ENCODE measurements around the gene NKD2. TPM values are rescaled to one million over a fixed set of nuclear protein-coding genes. Genes with fewer than 3 reads are reported as not detected.

Gene NKD2
- total and polyA plus RNA-seq, 9 of the 15 experiments (the other 6 are each of a cell fraction or from before 2014, with no cell fraction given) = 0.09 to 0.64 (median 0.27) TPM; not detected in 5

- in situ Hi-C loops (cut with MboI) (no loop called here), intact Hi-C loops (cut with micrococcal nuclease) (no loop called here)
- peaks cover 61 to 98% of the 10 kb centered on the region in 2 experiments for H3K27me3 ChIP-seq (ENCODE audit: control insufficient read depth in 2 of 2, insufficient read depth in 2 of 2, low read length in 2 of 2)
- H3K36me3 ChIP-seq (ENCODE audit: control insufficient read depth, insufficient read depth, low read length) = no peaks in the 10 kb centered on the region
- no peaks in the 10 kb centered on the region for H3K9me1 ChIP-seq (ENCODE audit: control insufficient read depth, insufficient read depth, low read length)
- BruUV-seq (replicated peaks) = no TSS peak
- no peak overlapping the region for H2AFZ ChIP-seq (ENCODE audit: low read depth, low read length)
- no peaks in the 10 kb centered on the region for H3K9me3 ChIP-seq (replicated peaks; ENCODE audit: control insufficient read depth, insufficient read depth, low read depth, low read length)
- FAIRE-seq = no peak
- POLR2A ChIA-PET = interaction anchor here (0.6 to 1.6 kb wide), 6 partner anchors 10 to 1010 kb away, joined by 3 to 4 read pairs (median 3); no protein-coding TSS in a partner anchor
- no peak overlapping the region for H3K4me3 ChIP-seq
- no peak overlapping the region for H3K27ac ChIP-seq (ENCODE audit: extremely low read depth, low read depth, low read length)
- no peak for DNase-seq (ENCODE audit: extremely low read depth in 1 of 4, low spot score in 3 of 4)
- H3K9ac ChIP-seq (ENCODE audit: insufficient read depth in 1 of 2, low read depth in 2 of 2, low read length in 2 of 2) = no peak overlapping the region
- H3K79me2 ChIP-seq (ENCODE audit: control insufficient read depth, insufficient read depth, low read length) = no peaks in the 10 kb centered on the region
- 3% methylated on average over 14 of the region's 14 CpGs for WGBS (ENCODE audit: insufficient coverage, low coverage, missing lambda C conversion rate)
- peaks cover 0 to 16% of the 10 kb centered on the region in 2 experiments; a peak in 2 of 5 replicates for H3K4me1 ChIP-seq (replicated peaks in 1 of 2; ENCODE audit: control insufficient read depth in 2 of 2, insufficient read depth in 2 of 2, low read length in 2 of 2)
- TF ChIP-seq SNIP1 (IDR thresholded peaks at IDR 0.05; ENCODE audit: low read depth) = no peak
- TF ChIP-seq TAF15 (IDR thresholded peaks at IDR 0.05; ENCODE audit: low read depth, low read length) = no peak
- TF ChIP-seq ZNF23 (CRISPR knock-in tag; IDR thresholded peaks at IDR 0.05) = no peak
- no peak for TF ChIP-seq CREB1 (IDR thresholded peaks at IDR 0.05)
- TF ChIP-seq CREB1 (CRISPR knock-in tag; IDR thresholded peaks at IDR 0.05) = no peak
- no peak for TF ChIP-seq BACH1 (tag; IDR thresholded peaks at IDR 0.05)
- TF ChIP-seq TRIM24 (IDR thresholded peaks at IDR 0.05) = no peak
- no peak for TF ChIP-seq SRSF3 (IDR thresholded peaks at IDR 0.05; ENCODE audit: insufficient read depth, low read length)
- TF ChIP-seq TSC22D4 (tag; IDR thresholded peaks at IDR 0.05) = no peak
- ATAC-seq = no peak
- CTCF ChIA-PET (ENCODE audit: low intra/inter-chr PET ratio) = interaction anchor here (1.1 kb wide), 1 partner anchor 80 kb away, joined by 3 read pairs; no protein-coding TSS in a partner anchor
- peaks cover 53% of the 10 kb centered on the region for H4K20me1 ChIP-seq (replicated peaks; ENCODE audit: control insufficient read depth, insufficient read depth, low read length)
- no peak overlapping the region for H3K4me2 ChIP-seq (ENCODE audit: insufficient read depth, low read length)
Observed at GRCh38 chr5:1014346-1014745, 5.7 kb downstream of the NKD2 start.

Measured in K562 (cell line).